Measurements from ENCODE around the gene SUZ12. TPM values are rescaled to one million over a fixed set of nuclear protein-coding genes. Genes with fewer than 3 reads are reported as not detected.
"Not testable (repeated sequence)": the region's sequence is repeated elsewhere in the genome, so short reads cannot be mapped to it uniquely, and the experiment has no call there.

The SUZ12 gene
- 10 to 100 TPM; 18.6 to 22.3 (median 21.7) TPM for total RNA-seq

- Histone ChIP-seq H3K36me3 (peaks cover 5 to 14% (median 9%) of the 10 kb centered on the region in 4 donors), H3K27ac (replicated peaks in 1 of 4) (peak within 1 kb of the TSS; percentile 94), H3K4me3 (peak within 1 kb of the TSS; percentile 74 to 96 (median 91)), H3K4me1 (peaks cover 4 to 25% (median 23%) of the 10 kb centered on the region in 4 donors)
- intact Hi-C loops (cut with DNase I); H3K27me3 ChIP-seq; H3K9me3 ChIP-seq: not testable (repeated sequence)
- under 1% methylated on average over 41 of the region's 93 CpGs for WGBS
- peak; percentile 92 for DNase-seq (ENCODE audit: extremely low spot score)
- peak in 1 of 2 donors; percentile 81 for TF ChIP-seq POLR2AphosphoS5 (IDR thresholded peaks at IDR 0.05)
- TF ChIP-seq POLR2A (IDR thresholded peaks at IDR 0.05; ENCODE audit: low read depth) = peak; percentile 14
Observed at GRCh38 chr17:31936615-31937609, at the start of gene SUZ12. Gene SUZ12, plus strand, starts transcription at chr17:31937007. Its CDS starts 240 bp downstream, at chr17:31937247.

- Histone ChIP-seq H3K27ac (replicated peaks in 1 of 4) (no peak overlapping the region), H3K27me3 (no peaks in the 10 kb centered on the region), H3K4me1 (no peaks in the 10 kb centered on the region), H3K36me3 (peaks cover 80 to 100% (median 96%) of the 10 kb centered on the region in 4 donors), H3K4me3 (no peak overlapping the region), H3K9me3 (no peaks in the 10 kb centered on the region)
- intact Hi-C loops (cut with DNase I) = no loop called here
- TF ChIP-seq POLR2AphosphoS5 (IDR thresholded peaks at IDR 0.05) (no peak), CTCF (IDR thresholded peaks at IDR 0.05) (no peak), EP300 (IDR thresholded peaks at IDR 0.05) (no peak), POLR2A (IDR thresholded peaks at IDR 0.05; ENCODE audit: low read depth) (no peak)
- WGBS = 81% methylated on average over 4 of the region's 4 CpGs
- no peak for DNase-seq (ENCODE audit: extremely low spot score)
Observed at GRCh38 chr17:31888124-31888523, 48.7 kb upstream of the SUZ12 start.

- Histone ChIP-seq H3K4me1 (peaks cover 6 to 26% (median 21%) of the 10 kb centered on the region in 4 donors), H3K4me3 (peak overlapping the region; percentile 67 to 88 (median 78)), H3K9me3 (no peaks in the 10 kb centered on the region), H3K27ac (replicated peaks in 1 of 4) (peak overlapping the region; percentile 60 to 84 (median 71)), H3K27me3 (no peaks in the 10 kb centered on the region), H3K36me3 (peaks cover 22 to 36% (median 32%) of the 10 kb centered on the region in 4 donors)
- DNase-seq (ENCODE audit: extremely low spot score) = no peak
- intact Hi-C loops (cut with DNase I) = no loop called here
- WGBS = 10% methylated on average over 5 of the region's 5 CpGs
- TF ChIP-seq POLR2AphosphoS5 (IDR thresholded peaks at IDR 0.05) (no peak), POLR2A (IDR thresholded peaks at IDR 0.05; ENCODE audit: low read depth) (no peak), EP300 (IDR thresholded peaks at IDR 0.05) (no peak), CTCF (IDR thresholded peaks at IDR 0.05) (no peak)
Observed at GRCh38 chr17:31900877-31901276, 35.9 kb upstream of the SUZ12 start.

- Histone ChIP-seq H3K36me3 (peaks cover 15 to 19% (median 18%) of the 10 kb centered on the region in 4 donors), H3K27ac (replicated peaks in 1 of 4) (no peak overlapping the region), H3K9me3 (no peaks in the 10 kb centered on the region), H3K4me3 (no peak overlapping the region), H3K27me3 (no peaks in the 10 kb centered on the region), H3K4me1 (peaks cover 6 to 33% (median 28%) of the 10 kb centered on the region in 4 donors)
- WGBS = 54% methylated on average over 2 of the region's 2 CpGs
- no peak for TF ChIP-seq EP300 (IDR thresholded peaks at IDR 0.05)
- TF ChIP-seq POLR2A (IDR thresholded peaks at IDR 0.05; ENCODE audit: low read depth) = no peak
- TF ChIP-seq CTCF (IDR thresholded peaks at IDR 0.05) = no peak
- TF ChIP-seq POLR2AphosphoS5 (IDR thresholded peaks at IDR 0.05) = no peak
- no peak for DNase-seq (ENCODE audit: extremely low spot score)
- intact Hi-C loops (cut with DNase I) = no loop called here
Observed at GRCh38 chr17:31902693-31903092, 34.1 kb upstream of the SUZ12 start.

- intact Hi-C loops (cut with DNase I) = no loop called here
- H3K27me3 ChIP-seq = no peaks in the 10 kb centered on the region
- H3K4me3 ChIP-seq = no peak overlapping the region
- H3K36me3 ChIP-seq = peaks cover 11 to 12% (median 11%) of the 10 kb centered on the region in 4 donors
- DNase-seq (ENCODE audit: extremely low spot score) = no peak
- TF ChIP-seq POLR2A (IDR thresholded peaks at IDR 0.05; ENCODE audit: low read depth) (no peak), POLR2AphosphoS5 (IDR thresholded peaks at IDR 0.05) (no peak), CTCF (IDR thresholded peaks at IDR 0.05) (no peak), EP300 (IDR thresholded peaks at IDR 0.05) (no peak)
- no peaks in the 10 kb centered on the region for H3K9me3 ChIP-seq
- H3K4me1 ChIP-seq = peaks cover 6 to 40% (median 35%) of the 10 kb centered on the region in 4 donors
- 95% methylated on average over 16 of the region's 16 CpGs for WGBS
- H3K27ac ChIP-seq (replicated peaks in 1 of 4) = no peak overlapping the region
Observed at GRCh38 chr17:31903401-31903800, 33.4 kb upstream of the SUZ12 start.

Data from esophagus muscularis mucosa (tissue), 4 donors.